Lung (tissue), 12 donors: ENCODE measurements around the gene GBF1. TPM values are rescaled to one million over a fixed set of nuclear protein-coding genes. Genes with fewer than 3 reads are reported as not detected.

Experiments used
- ATAC-seq: fragments of 200-7000 bp; cut with Tn5 transposase; one replicate; pipeline ENCODE4 v1.9.1; 2020; ENCODE audit warnings: moderate number of reproducible peaks; ENCODE audit not compliant: insufficient read depth, low FRiP score
- DNase-seq, 3 donors: peaks; one replicate each; pipeline ENCODE4 v3.0.0-alpha.2; 2013 to 2017
- H3K27ac ChIP-seq, 2 donors: one replicate each; pipeline ENCODE4 v1.5.1; 2013; ENCODE audit warnings: mild to moderate bottlenecking in 2 of 2, moderate library complexity in 2 of 2, control low read depth in 1 of 2, inconsistent platforms in 1 of 2, low read depth in 1 of 2, low read length in 1 of 2
- H3K27me3 ChIP-seq, 3 donors: one replicate each; pipeline ENCODE4 v1.5.1; 2013; ENCODE audit warnings: low read length in 2 of 3; ENCODE audit not compliant: control insufficient read depth in 3 of 3, insufficient read depth in 3 of 3
- H3K36me3 ChIP-seq, 4 donors: one replicate each; pipeline ENCODE4 v1.5.1; 2013; ENCODE audit warnings: low read length in 4 of 4, mild to moderate bottlenecking in 1 of 4, moderate library complexity in 1 of 4; ENCODE audit not compliant: control insufficient read depth in 4 of 4, insufficient read depth in 4 of 4
- H3K4me1 ChIP-seq, 5 donors: one replicate each; pipeline ENCODE4 v1.5.1; 2013; ENCODE audit warnings: low read length in 5 of 5, mild to moderate bottlenecking in 2 of 5, moderate library complexity in 1 of 5; ENCODE audit not compliant: control insufficient read depth in 5 of 5, insufficient read depth in 5 of 5
- H3K4me3 ChIP-seq: one replicate; pipeline ENCODE4 v1.5.1; 2013; ENCODE audit warnings: mild to moderate bottlenecking, control low read depth, moderate library complexity
- H3K9ac ChIP-seq, 2 donors: one replicate each; pipeline ENCODE4 v1.5.1; 2013; ENCODE audit warnings: low read length in 2 of 2, control low read depth in 1 of 2; ENCODE audit not compliant: insufficient read depth in 1 of 2
- H3K9me3 ChIP-seq, 4 donors: one replicate each; pipeline ENCODE4 v1.5.1; 2013; ENCODE audit warnings: low read length in 3 of 4, mild to moderate bottlenecking in 1 of 4, moderate library complexity in 1 of 4; ENCODE audit not compliant: control insufficient read depth in 4 of 4, insufficient read depth in 3 of 4
- CTCF ChIP-seq: IDR thresholded peaks from 2 replicates; pipeline ENCODE4 v1.5.1; 2012; ENCODE audit warnings: mild to moderate bottlenecking; ENCODE audit errors: control extremely low read depth, extremely low read depth
- WGBS, 2 donors: extraction: QIAGEN DNeasy Blood & Tissue Kit; methylation state at CpG; one replicate each; pipeline ENCODE4 v1.1.7; 2013; 5-methylcytosine and 5-hydroxymethylcytosine counted together
- polyA plus RNA-seq, 2 donors: library from polyadenylated mRNA; stranded (reverse); fragments of 200-250 nt; gene quantifications; one replicate each; pipeline ENCODE4 v1.2.1, GENCODE V29; 2013
- total RNA-seq, 2 donors: library from RNA; depleted of rRNA in 1 of 2; stranded (reverse); fragments of >200 nt in 1 of 2; gene quantifications; one replicate each; pipeline ENCODE4 v1.2.1, GENCODE V29; 2014 to 2021
- donor health status: control.
- donor health status: control.
- donor health status: Bipolar disorder and iron deficiency.
- donor health status: healthy.
- donor health status: DM: yes; HTN: yes; CAD: no.

The GBF1 gene
- total and polyA plus RNA-seq, 4 donors = 11.6 to 48.5 (median 25.4) TPM

- no peak for ATAC-seq
- Histone ChIP-seq H3K27me3 (peaks cover 0 to 2% (median 2%) of the 10 kb centered on the region in 3 donors), H3K9me3 (no peaks in the 10 kb centered on the region), H3K4me3 (no peak overlapping the region), H3K9ac (no peak overlapping the region), H3K4me1 (peaks cover 0 to 12% (median 5%) of the 10 kb centered on the region in 5 donors), H3K27ac (no peak overlapping the region), H3K36me3 (peaks cover 0 to 28% (median 9%) of the 10 kb centered on the region in 4 donors)
- TF ChIP-seq CTCF = no peak
- WGBS, 2 donors = 89 to 95% methylated on average over 13 of the region's 13 CpGs
- no peak for DNase-seq
Measured at GRCh38 chr10:102403115-102403514, 157.8 kb downstream of the GBF1 start.

- DNase-seq (no peak), ATAC-seq (no peak)
- no peak overlapping the region for H3K27ac ChIP-seq
- H3K27me3 ChIP-seq = peaks cover 0 to 10% (median 4%) of the 10 kb centered on the region in 3 donors
- H3K4me3 ChIP-seq = no peak overlapping the region
- H3K36me3 ChIP-seq = peaks cover 0 to 25% (median 9%) of the 10 kb centered on the region in 4 donors
- no peak overlapping the region for H3K9ac ChIP-seq
- 85 to 93% methylated on average over 17 of the region's 17 CpGs for WGBS, 2 donors
- TF ChIP-seq CTCF = no peak
- no peaks in the 10 kb centered on the region for H3K9me3 ChIP-seq
- peaks cover 0 to 20% (median 6%) of the 10 kb centered on the region in 5 donors for H3K4me1 ChIP-seq
Measured at GRCh38 chr10:102404361-102405107, 159.2 kb downstream of the GBF1 start.

GRCh38 chr10:102405108-102405571, 159.8 kb downstream of the GBF1 start:
- ATAC-seq (no peak), DNase-seq (no peak)
- WGBS, 2 donors = 81 to 91% methylated on average over 19 of the region's 19 CpGs
- no peak overlapping the region for H3K4me3 ChIP-seq
- no peaks in the 10 kb centered on the region for H3K9me3 ChIP-seq
- H3K9ac ChIP-seq = no peak overlapping the region
- H3K36me3 ChIP-seq = peaks cover 0 to 25% (median 9%) of the 10 kb centered on the region in 4 donors
- peaks cover 0 to 16% (median 4%) of the 10 kb centered on the region in 3 donors for H3K27me3 ChIP-seq
- no peak for TF ChIP-seq CTCF
- no peak overlapping the region for H3K27ac ChIP-seq
- peaks cover 0 to 22% (median 7%) of the 10 kb centered on the region in 5 donors for H3K4me1 ChIP-seq
